ENCODE measurements around the gene SLC25A13.
"Not testable (repeated sequence)": the region's sequence is repeated elsewhere in the genome, so short reads cannot be mapped to it uniquely, and the experiment has no call there.

The SLC25A13 gene

DNA sequence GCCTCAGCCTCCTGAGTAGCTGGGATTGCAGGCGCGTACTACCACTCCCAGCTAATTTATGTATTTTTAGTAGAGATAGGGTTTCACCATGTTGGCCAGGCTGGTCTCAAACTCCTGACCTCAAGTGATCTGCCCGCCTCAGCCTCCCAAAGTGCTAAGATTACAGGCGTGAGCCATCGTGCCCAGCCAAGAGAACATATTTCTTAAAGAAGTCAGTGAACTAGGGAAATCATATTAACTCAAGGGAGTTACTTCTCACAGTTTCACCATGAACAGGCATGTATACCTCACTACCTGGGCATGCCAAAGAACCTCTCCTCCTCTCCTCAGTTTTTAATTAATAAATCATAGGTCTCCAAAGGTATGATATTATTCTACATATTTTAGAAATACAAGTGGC lies 24.5 kb downstream of the SLC25A13 start:
- DNase-seq: not testable (repeated sequence)

DNA sequence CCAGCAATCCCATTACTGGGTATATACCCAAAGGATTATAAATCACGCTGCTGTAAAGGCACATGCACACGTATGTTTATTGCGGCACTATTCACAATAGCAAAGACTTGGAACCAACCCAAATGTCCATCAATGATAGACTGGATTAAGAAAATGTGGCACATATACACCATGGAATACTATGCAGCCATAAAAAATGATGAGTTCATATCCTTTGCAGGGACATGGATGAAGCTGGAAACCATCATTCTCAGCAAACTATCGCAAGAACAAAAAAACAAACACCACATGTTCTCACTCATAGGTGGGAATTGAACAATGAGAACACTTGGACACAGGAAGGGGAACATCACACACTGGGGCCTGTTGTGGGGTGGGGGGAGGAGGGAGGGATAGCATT lies 28.0 kb downstream of the SLC25A13 start:
- not testable (repeated sequence) for DNase-seq

DNA sequence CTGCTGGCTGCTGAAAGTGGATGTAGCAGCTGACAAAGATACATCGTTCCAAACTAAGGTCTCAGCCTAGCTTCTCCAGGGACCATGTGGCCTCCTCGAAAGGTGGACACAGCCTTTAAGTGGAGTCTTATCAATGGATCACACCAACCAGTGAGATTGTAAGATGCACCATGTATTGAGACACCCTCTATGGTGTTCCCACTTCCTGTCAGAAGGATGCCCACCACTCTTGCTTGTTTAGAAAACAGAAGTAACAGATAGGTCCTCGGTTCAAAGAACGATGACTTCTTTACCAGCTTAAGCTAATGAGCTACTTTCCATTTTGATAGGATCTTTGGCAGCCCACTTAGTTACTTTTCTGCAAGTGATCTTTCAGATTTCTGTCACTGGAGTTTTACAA lies 34.3 kb downstream of the SLC25A13 start:
- DNase-seq: no peak

DNA sequence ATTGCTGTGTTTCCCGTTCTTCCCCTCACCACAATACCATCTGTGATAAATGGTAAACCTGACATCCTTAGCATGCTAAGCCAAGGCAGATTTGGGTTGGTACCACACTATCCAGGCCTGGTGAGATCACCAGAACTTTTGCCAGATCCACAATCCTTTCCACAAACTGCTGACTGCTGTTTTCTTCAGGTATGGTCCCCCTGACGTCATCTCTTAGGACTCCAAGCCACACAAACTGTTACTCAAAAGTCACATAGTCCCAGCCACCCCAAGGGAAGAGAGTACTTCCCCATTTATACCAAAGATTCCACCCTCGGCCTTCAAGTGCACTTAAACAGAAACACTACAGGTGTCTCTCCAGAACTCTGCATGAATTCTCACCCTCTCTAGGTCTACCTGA lies 34.8 kb downstream of the SLC25A13 start:
- DNase-seq: no peak

DNA sequence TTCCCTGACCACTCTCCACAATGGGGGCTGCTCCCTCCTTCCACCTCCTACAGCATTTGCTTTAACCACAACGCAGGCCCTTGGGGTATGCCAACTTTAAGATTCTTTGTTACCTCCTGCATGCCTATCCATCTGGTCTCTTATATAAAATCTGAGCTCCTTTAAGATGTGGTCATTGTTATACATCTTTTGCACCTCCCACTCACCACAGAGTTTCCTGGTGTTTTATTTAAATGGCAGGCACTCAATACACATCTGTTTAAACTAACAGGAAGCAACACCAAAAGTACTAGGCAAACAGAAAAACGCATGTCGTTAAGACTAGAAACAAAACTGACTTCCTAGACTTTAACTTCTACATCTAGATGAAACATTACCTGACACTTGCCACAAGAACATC lies 36.3 kb downstream of the SLC25A13 start:
- no peak for DNase-seq

DNA sequence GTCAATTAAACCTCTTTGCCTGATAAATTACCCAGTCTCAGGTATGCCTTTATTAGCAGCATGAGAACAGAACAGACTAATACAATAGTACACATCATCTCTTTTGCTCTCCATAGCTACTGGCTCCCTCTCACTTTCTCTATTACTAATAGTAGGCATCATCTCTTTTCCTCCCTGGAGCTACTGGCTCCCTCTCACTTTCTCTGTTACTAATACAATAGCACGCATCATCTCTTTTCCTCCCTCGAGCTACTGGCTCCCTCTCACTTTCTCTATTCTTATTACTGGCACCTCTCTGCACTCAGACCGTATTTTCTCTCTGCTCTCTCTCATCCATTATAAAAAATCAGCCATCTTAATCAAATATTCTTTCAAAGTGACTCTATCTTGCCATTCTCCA lies 37.1 kb downstream of the SLC25A13 start:
- DNase-seq: no peak

DNA sequence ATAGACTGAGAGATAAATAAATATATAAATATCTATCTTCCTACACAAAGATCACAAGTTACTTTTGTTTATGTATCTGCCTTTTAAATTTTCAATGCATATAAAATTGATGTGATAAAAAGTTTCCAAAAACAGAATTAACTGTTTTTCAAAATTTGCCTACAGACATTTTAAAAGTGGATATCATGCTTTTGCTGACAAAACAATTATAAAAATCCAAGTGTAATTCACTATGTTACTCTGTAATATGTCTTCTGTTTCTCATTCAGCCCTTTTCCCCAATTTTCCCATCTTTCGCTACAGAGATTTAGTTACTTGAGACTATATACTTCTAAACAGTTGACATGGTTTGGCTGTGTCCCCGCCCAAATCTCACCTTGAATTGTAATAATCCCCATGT lies 37.7 kb downstream of the SLC25A13 start:
- no peak for DNase-seq

DNA sequence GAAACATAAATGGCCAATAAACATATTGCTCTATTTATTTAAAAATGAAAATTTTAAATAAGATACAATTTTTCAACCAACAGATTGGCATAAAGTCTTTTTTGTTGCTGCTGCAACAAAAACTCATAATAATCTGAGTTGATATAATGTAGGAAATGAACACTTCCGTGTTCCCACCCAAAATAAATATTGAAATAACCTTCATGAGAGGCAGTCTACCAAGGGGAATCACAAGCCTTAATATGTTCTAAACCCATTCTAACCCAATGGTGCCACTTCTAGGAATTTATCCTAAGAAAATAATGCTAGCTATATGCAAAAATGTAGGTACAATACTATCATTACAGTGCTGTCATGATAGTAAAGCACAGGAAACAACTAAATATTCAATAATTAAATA lies 39.1 kb downstream of the SLC25A13 start:
- DNase-seq: no peak

DNA sequence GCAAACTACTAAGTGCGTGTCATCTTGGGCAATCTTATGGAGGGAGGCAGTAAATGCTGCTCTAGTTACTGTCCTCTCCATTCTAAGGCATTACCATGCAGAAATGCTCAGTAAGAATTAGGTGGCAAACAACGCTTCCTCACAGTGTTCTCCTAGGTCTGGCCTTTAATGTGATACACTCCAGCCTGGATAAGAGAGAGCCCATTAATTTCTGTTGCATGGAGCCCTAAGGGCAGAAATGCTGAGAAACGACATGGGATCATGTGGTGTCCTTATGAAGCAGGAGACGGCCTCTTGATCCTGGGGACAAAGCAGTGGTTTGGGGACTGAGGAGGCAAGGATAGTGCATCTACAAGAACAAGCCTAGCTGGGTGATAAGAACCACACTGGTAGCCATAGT lies 44.0 kb downstream of the SLC25A13 start:
- no peak for DNase-seq

DNA sequence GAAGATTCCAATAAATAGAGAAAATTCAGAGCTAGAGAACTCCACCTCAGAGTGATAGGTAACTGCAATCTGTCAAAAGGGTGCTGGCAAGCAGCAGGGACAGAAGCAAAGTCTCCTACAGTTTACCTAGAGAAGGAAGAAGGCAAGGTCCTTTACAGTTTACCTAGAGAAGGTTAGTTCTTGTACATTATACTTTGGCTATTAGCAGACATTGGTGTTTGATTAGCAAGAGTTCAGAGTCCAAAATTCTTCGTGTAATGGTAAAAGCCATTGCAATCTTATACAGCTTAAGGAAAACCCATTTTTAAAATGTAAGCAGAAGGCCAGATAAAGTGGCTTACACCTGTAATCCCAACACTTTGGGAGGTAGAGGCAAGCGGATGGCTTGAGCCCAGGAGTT lies 45.9 kb downstream of the SLC25A13 start:
- DNase-seq: no peak

DNA sequence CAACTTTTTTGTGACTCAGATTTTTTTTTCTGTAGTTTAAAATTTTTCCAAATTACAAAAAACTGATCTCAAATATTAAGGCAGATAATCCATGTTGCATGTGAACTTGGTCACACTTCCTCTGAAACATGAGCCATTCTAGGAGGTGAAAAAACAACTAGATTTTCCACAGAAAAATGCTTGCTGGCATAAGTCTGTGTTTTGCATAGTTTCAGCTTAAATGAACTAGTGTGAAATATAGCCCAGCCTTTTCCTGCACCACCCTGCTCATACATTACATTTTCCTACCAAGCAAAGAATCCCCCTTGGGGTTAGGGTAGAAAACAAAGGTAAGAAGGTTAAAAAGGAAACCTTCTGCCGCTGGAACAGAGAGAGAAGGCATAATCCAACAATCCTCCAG lies 48.2 kb downstream of the SLC25A13 start:
- no peak for DNase-seq

DNA sequence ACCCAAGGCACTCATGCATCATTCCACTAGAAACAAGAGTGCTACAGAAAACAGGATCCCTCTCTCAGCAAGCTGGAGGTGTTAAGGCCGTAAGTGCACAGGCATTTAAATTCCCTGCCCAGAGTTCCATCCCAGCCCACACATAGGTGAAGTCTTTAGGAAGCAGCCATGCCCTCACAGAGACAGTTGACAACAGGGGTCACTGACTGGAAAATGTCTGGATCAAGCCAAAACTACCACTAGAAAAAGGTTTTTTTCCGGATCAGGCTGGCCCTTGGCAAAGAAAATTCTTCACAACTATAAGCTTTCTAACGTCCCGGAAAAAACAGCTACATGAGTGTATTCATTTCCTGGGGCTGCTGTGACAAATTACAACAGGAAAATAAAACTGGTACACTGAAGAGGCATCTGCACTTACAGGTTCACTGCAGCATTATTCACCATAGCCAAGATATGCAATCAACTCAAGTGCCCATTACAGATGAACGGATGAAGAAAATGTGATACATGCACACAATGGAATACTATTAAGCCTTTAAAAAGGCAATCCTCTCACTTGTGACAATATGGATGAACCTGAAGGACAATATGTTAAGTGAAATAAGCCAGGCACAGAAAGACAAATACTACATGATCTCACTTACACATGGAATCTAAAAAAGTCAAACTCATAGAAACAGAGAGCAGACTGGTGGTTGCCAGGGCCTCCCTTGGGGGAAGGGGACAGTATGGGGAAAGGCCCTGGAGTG lies 52.5 kb downstream of the SLC25A13 start:
- no peak for DNase-seq

DNA sequence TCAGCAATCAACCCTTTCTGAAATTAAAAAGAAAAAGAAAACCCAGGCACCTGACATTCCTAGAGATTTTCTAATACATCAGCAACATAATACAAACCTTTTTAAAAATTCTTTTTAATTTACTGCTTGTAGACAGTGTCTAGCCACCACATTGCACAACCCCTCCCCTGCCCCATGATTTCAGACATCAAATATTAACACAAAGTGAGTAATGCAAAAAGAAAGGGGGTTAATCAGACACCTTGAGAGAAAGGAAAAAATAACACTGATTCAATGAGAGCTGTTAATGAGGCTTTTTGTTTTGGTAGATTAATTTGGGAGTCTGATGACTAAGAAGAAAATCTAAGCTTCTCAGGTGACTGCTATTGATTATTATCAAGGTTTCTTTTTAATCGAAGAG lies 55.3 kb downstream of the SLC25A13 start:
- DNase-seq: no peak

DNA sequence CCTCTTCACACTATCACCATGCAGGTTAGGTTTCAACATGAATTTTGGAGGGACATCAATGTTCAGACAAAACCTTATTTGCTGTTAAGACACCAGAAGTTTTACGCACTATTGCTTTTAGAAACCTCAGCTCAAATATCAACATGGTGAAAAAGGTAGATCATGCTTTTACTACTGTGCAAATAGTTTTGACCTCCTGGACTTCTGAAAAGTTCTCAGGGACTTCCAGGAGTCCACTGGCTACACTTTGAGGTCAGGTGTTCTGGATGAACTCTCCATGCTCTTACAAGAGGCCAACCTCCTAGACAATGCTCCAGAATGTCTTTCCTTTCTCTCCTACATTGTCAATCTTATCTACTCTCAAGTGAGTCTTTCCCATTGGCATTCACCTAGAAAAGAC lies 55.9 kb downstream of the SLC25A13 start:
- DNase-seq: no peak

DNA sequence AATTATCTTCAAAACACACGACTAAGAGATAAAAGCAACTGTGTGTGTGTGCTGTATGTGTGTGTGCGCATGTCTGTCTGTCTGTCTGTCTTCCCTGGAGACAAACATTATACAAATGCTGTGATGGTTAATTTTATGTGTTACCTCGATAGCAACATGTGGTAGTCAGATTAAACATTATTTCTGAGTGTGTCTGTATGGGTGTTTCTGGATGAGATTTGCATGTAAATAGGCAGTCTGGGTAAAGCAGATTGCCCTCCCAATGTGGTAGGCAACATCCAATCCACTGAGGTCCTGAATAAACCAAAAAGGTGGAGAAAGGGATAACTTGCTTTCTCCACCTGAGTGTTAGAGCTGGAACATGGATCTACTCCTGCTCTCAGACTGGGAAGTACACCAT lies 67.9 kb downstream of the SLC25A13 start:
- DNase-seq: no peak

DNA sequence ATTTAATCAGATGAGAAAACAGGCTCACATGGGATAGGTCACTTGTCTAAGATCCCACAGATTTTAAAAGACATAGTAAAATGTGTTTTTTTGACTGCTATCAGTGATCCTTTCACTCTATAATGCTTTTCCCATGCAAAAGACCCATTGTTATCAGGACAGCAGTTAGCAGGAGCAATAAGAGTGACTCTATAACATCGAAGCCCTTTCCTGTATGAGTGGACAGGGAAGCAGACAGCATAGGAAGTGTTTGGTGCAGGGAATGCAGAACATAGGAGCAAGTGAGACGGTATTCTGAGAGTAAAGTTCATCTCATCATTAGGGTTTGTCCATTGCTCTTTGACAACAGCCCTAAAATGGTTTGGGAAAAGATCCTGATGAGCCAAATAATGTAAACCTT lies 68.5 kb downstream of the SLC25A13 start:
- DNase-seq: no peak

DNA sequence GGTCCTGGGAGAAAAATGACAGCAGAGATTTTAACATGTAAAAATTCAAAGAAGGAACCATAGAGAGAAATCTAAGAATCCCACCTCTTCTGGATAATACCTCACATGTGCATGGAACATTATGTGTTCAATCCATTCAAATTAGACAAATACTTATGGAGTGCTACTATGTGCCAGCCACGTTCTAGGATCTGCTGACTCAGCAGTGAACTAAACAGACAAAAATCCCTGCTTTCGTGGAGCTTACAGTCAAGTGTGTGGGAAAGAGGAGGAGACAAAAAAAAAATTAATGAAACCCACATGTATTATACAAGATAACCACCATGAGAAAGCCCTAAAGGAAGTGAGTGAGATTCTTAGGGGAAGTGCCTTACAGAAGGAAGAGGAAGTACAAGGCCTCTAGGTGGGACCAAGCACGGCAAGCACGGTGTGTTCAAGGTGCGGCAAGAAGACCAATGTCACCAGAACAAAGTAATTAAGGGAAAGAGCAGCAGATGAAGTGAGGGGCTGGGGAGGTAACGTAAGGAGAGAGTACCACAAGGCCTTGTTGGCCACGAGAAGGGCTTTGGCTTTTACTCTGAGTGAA lies 71.0 kb downstream of the SLC25A13 start:
- no peak for DNase-seq

DNA sequence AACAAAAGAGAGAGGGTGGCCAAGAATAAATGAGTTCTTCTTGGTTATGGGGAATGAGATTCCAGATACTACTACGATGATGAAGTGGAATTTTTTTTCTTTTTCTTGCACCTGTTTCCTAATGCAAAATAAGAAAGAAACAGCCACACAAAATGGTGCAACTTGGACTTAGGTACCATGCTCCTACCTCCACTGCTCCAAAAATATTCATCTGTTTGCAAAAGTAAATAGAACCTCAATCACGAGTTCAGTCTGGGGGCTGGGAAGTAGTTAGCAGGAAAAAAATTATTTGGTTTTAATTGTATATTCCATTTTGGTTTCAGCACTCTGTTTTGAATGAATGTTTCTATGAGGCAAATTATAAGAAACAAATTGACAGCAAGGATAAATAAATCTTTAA lies 73.5 kb downstream of the SLC25A13 start:
- DNase-seq: no peak

DNA sequence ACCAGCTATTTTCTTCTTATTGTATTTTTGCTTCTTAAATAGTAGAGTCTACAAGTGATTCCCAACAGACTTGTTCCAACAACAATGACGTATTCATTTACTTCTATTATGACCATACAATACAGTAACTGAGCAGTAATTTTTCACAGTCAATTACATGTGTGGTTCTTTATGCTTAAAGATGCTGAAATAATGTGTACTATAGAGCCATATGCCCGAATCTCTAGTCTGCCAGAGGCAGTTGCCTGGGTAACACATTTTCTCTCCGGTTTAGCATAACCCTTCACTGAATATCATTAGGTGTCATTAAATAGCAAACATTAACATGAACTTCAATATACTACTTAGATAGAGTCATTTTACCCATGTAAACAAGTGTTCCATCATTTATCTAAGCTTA lies 75.0 kb downstream of the SLC25A13 start:
- DNase-seq: no peak

DNA sequence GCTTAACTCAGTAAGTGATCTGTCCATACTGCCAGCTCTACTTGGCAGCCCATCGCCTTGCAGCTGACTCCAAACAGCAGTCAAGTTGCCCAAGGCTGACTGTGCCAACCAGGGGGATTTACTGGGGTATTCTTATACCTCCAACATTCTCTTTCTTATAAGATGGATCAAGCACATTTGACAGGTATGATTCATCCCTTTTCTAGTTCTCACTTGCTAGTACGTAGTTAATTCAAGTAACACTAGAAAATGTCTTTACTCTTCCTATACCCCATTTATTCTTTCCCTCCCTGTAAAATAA lies 77.0 kb downstream of the SLC25A13 start:
- no peak for DNase-seq

DNA sequence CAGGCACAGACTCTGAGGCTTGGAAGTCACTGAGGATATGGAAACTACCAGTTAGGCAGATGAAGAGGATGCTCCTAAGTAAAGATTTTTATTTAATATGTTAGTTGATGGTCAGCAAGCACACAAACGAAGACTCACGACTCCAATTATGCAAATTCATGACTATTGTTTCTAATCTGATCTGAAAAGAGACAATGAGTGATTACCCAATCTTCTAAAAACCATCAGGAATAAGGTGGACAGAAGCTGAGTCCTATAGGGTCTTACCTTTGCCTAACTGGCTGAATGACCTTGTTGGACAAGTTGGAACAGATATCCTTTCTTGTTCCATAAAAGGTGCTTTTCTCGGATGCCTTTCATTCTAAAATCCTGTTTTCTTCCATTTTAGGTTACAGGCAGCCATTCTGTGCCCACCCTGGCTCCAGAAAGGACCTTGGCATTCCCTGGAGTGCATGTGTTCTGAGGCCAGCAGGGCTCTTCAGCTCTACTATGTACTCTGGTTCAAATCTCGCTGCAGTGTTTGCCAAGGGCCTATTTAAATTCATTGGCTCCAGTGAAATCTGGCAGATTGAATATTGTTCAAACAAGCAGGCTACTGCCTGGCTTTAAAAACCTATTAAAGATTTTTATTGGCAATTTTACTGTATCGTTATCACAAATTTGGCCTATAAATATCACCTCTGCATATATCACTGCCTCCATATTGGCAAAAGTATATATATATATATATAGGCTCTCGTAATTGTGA lies 77.5 kb downstream of the SLC25A13 start:
- no peak for DNase-seq

DNA sequence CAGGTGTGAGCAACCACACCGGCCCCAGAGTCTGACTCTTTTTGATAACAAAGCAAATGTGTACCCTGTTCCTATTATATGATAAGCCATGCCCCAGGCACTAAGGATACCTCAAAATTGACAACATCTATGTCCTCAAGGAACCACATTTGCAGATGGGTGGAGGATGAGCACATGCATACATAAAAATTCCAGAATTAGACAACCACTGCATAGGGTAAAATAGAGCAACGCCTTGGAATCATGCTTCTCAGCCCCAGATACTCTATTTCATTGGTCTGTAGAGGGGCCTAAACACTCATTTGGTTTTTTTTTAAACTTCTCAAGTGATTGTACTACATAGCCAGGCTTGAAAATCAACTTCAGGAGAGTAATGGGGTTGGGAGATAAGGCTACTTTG lies 78.7 kb downstream of the SLC25A13 start:
- DNase-seq: no peak

DNA sequence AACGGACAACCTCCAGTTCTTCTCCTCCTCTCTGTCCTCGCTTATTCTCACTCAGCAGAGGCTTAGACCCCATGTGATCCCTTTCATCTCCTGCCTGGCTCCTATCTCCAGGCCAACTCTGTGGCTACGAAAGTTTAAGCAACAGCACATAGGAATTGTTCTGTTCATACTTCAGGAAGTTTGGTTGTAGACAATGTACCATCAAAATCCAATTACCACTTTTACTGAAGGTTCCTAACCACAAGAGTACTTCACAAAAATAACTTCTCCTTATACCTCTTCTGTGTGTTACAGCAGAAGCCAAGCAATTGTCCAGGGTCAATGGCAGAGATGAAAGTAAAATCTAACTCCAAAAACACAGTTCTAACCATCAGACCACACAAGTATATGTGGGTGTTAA lies 80.0 kb downstream of the SLC25A13 start:
- DNase-seq: no peak

DNA sequence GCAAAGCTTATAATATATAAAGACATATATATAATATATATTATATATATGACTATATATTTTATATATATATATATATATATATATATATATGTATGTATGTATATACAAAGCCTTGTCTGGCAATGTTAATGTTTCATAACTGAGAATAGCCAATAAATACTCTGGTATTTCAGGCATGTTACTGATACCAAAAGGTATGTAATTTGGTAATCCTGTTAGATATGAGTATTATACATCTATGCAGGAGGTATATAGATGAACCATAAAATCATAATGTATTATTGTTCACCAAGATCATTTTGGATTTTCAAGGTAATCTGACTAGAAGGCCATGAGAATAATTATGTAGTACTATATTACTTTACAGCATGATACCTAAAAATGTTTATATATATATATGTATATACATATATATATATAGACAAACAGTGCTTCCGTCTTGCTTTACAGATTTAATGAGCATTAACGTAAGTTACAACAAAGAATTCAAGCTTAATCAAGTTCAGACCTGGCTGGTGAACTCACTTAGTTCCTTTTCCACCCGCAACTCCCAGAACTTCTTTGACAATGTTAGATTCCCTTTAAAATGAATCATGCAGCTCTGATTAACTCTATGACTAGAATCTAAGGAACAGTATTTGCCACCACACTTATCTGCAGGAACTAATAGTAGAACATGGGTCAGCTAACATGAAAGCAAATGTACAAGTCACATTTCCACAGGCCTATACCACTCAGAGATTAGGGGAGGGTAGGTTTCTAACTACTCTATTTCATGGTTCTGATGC lies 82.7 kb downstream of the SLC25A13 start:
- DNase-seq: no peak
